HEK293 (cell line): ENCODE measurements around the gene NOL9.

ENCODE experiments used
- REST ChIP-seq: fragments of 450-650 bp; formaldehyde crosslinking; IDR thresholded peaks from 2 replicates; pipeline ENCODE4 v1.5.1; 2016; ENCODE audit warnings: missing biosample characterization, missing genetic modification characterization
- ZNF501 ChIP-seq: fragments of 450-650 bp; formaldehyde crosslinking; IDR thresholded peaks from 2 replicates; pipeline ENCODE4 v1.5.1; 2016; ENCODE audit warnings: missing biosample characterization, missing genetic modification characterization
- ZNF596 ChIP-seq: fragments of 450-650 bp; IDR thresholded peaks from 2 replicates; pipeline ENCODE4 v1.5.0; 2018; ENCODE audit warnings: missing biosample characterization, mild to moderate bottlenecking, missing genetic modification characterization, moderate library complexity
- ZNF658 ChIP-seq: fragments of 450-650 bp; formaldehyde crosslinking; IDR thresholded peaks from 2 replicates; pipeline ENCODE4; 2016; ENCODE audit warnings: missing biosample characterization, missing genetic modification characterization

GRCh38 chr1:6485168-6486101 is 68.9 kb downstream of the NOL9 start:
- TF ChIP-seq ZNF501 (tag by site-specific recombination) (no peak), REST (tag by site-specific recombination) (no peak), ZNF596 (no peak), ZNF658 (tag by site-specific recombination) (no peak)
